Measurements from ENCODE around the gene SLC9A8.

Gene SLC9A8

GRCh38 chr20:49904440-49905214 lies 92.0 kb downstream of the SLC9A8 start:
- Histone ChIP-seq H3K9me3 (ENCODE audit: insufficient read depth, low read depth, low read length) (no peaks in the 10 kb centered on the region), H3K4ac (ENCODE audit: low read depth, low read length) (no peak overlapping the region), H2BK5ac (ENCODE audit: low read depth, low read length, poor library complexity) (no peak overlapping the region), H2BK120ac (ENCODE audit: insufficient read depth, low read length, poor library complexity) (no peak overlapping the region), H3K4me1 (ENCODE audit: control insufficient read depth in 1 of 2, insufficient read depth in 2 of 2, low read length in 2 of 2) (peaks cover 0 to 6% of the 10 kb centered on the region in 2 experiments), H3K4me3 (ENCODE audit: low read depth, low read length) (no peak overlapping the region), H2BK12ac (ENCODE audit: low read length) (no peak overlapping the region), H4K8ac (ENCODE audit: low read depth, low read length) (no peak overlapping the region), H2AFZ (ENCODE audit: insufficient read depth, low read length, poor library complexity) (no peak overlapping the region), H3K4me2 (ENCODE audit: low read length) (no peak overlapping the region), H3K27ac (ENCODE audit: low read depth, low read length) (no peak overlapping the region), H3K14ac (ENCODE audit: low read length) (no peak overlapping the region), H3K36me3 (ENCODE audit: control insufficient read depth in 1 of 2, insufficient read depth in 2 of 2, low read length in 2 of 2) (peaks cover 41 to 43% of the 10 kb centered on the region in 2 experiments), H3K79me2 (ENCODE audit: control insufficient read depth, insufficient read depth, low read length, poor library complexity) (no peaks in the 10 kb centered on the region), H2AK5ac (ENCODE audit: low read length) (no peak overlapping the region), H3K18ac (ENCODE audit: low read length) (no peak overlapping the region), H3K79me1 (ENCODE audit: low read length) (no peaks in the 10 kb centered on the region), H3K27me3 (ENCODE audit: insufficient read depth, low read length) (no peaks in the 10 kb centered on the region), H3K9ac (ENCODE audit: low read length) (no peak overlapping the region), H4K12ac (ENCODE audit: low read depth, low read length) (no peak overlapping the region), H4K91ac (ENCODE audit: low read depth, low read length) (no peak overlapping the region), H3K23ac (ENCODE audit: low read length) (no peak overlapping the region)
- no peak for DNase-seq
- WGBS (ENCODE audit: extremely low coverage, insufficient coverage, insufficient read length), result no CpG with 5 or more reads among the region's 17 CpGs

GRCh38 chr20:49905415-49906091 lies 92.9 kb downstream of the SLC9A8 start:
- Histone ChIP-seq H2BK120ac (ENCODE audit: insufficient read depth, low read length, poor library complexity) (no peak overlapping the region), H3K4me1 (ENCODE audit: control insufficient read depth in 1 of 2, insufficient read depth in 2 of 2, low read length in 2 of 2) (peaks cover 0 to 6% of the 10 kb centered on the region in 2 experiments), H3K4ac (ENCODE audit: low read depth, low read length) (no peak overlapping the region), H4K8ac (ENCODE audit: low read depth, low read length) (no peak overlapping the region), H3K14ac (ENCODE audit: low read length) (no peak overlapping the region), H2AK5ac (ENCODE audit: low read length) (no peak overlapping the region), H4K91ac (ENCODE audit: low read depth, low read length) (no peak overlapping the region), H3K9me3 (ENCODE audit: insufficient read depth, low read depth, low read length) (no peaks in the 10 kb centered on the region), H3K18ac (ENCODE audit: low read length) (no peak overlapping the region), H3K79me1 (ENCODE audit: low read length) (no peaks in the 10 kb centered on the region), H3K9ac (ENCODE audit: low read length) (no peak overlapping the region), H3K4me3 (ENCODE audit: low read depth, low read length) (no peak overlapping the region), H3K4me2 (ENCODE audit: low read length) (no peak overlapping the region), H2BK5ac (ENCODE audit: low read depth, low read length, poor library complexity) (no peak overlapping the region), H3K79me2 (ENCODE audit: control insufficient read depth, insufficient read depth, low read length, poor library complexity) (no peaks in the 10 kb centered on the region), H3K27me3 (ENCODE audit: insufficient read depth, low read length) (no peaks in the 10 kb centered on the region), H2AFZ (ENCODE audit: insufficient read depth, low read length, poor library complexity) (no peak overlapping the region), H3K23ac (ENCODE audit: low read length) (no peak overlapping the region), H3K27ac (ENCODE audit: low read depth, low read length) (no peak overlapping the region), H3K36me3 (ENCODE audit: control insufficient read depth in 1 of 2, insufficient read depth in 2 of 2, low read length in 2 of 2) (peaks cover 46 to 52% of the 10 kb centered on the region in 2 experiments), H4K12ac (ENCODE audit: low read depth, low read length) (no peak overlapping the region), H2BK12ac (ENCODE audit: low read length) (no peak overlapping the region)
- DNase-seq, result no peak
- no CpG with 5 or more reads among the region's 29 CpGs for WGBS (ENCODE audit: extremely low coverage, insufficient coverage, insufficient read length)

DNA sequence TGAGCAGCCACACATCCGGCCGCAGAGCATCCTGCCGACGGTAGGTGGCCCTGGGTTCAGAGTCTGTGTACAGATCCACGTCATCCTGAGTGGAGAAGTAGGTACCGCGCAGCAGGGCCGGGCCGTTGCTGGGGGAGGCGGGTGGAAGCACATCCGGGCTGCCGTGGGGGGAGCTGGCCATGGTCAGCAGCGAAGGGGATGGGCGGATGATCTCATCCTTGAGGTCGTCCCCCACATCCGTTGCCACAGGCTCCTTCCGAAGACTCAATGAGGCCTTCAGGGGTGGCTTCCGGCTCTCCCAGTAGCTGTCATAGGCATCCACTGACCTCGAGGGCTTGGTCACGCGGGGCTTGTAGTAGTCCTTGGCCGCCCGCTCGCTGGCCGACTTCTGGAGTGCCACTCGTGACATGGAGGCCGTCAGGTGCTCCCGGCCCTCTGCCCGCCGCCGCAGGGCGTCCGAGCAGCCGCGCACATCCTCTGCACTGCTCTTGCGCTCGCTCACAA lies 93.5 kb downstream of the SLC9A8 start:
- DNase-seq, result no peak
- no peaks in the 10 kb centered on the region for H3K9me3 ChIP-seq (ENCODE audit: insufficient read depth, low read depth, low read length)
- H3K14ac ChIP-seq (ENCODE audit: low read length), result no peak overlapping the region
- H2BK5ac ChIP-seq (ENCODE audit: low read depth, low read length, poor library complexity), result no peak overlapping the region
- no peak overlapping the region for H3K9ac ChIP-seq (ENCODE audit: low read length)
- H2AFZ ChIP-seq (ENCODE audit: insufficient read depth, low read length, poor library complexity), result no peak overlapping the region
- no peak overlapping the region for H2BK120ac ChIP-seq (ENCODE audit: insufficient read depth, low read length, poor library complexity)
- H4K8ac ChIP-seq (ENCODE audit: low read depth, low read length), result no peak overlapping the region
- no peaks in the 10 kb centered on the region for H3K79me2 ChIP-seq (ENCODE audit: control insufficient read depth, insufficient read depth, low read length, poor library complexity)
- peaks cover 0 to 3% of the 10 kb centered on the region in 2 experiments for H3K4me1 ChIP-seq (ENCODE audit: control insufficient read depth in 1 of 2, insufficient read depth in 2 of 2, low read length in 2 of 2)
- no peak overlapping the region for H3K4me3 ChIP-seq (ENCODE audit: low read depth, low read length)
- no peak overlapping the region for H3K23ac ChIP-seq (ENCODE audit: low read length)
- H3K27ac ChIP-seq (ENCODE audit: low read depth, low read length), result no peak overlapping the region
- H4K91ac ChIP-seq (ENCODE audit: low read depth, low read length), result no peak overlapping the region
- no peak overlapping the region for H3K18ac ChIP-seq (ENCODE audit: low read length)
- no peak overlapping the region for H3K4ac ChIP-seq (ENCODE audit: low read depth, low read length)
- no CpG with 5 or more reads among the region's 37 CpGs for WGBS (ENCODE audit: extremely low coverage, insufficient coverage, insufficient read length)
- H2BK12ac ChIP-seq (ENCODE audit: low read length), result no peak overlapping the region
- no peak overlapping the region for H3K4me2 ChIP-seq (ENCODE audit: low read length)
- no peak overlapping the region for H4K12ac ChIP-seq (ENCODE audit: low read depth, low read length)
- no peaks in the 10 kb centered on the region for H3K79me1 ChIP-seq (ENCODE audit: low read length)
- no peaks in the 10 kb centered on the region for H3K27me3 ChIP-seq (ENCODE audit: insufficient read depth, low read length)
- H2AK5ac ChIP-seq (ENCODE audit: low read length), result no peak overlapping the region
- H3K36me3 ChIP-seq (ENCODE audit: control insufficient read depth in 1 of 2, insufficient read depth in 2 of 2, low read length in 2 of 2), result peaks cover 46 to 52% of the 10 kb centered on the region in 2 experiments

GRCh38 chr20:49906615-49907154 lies 94.1 kb downstream of the SLC9A8 start:
- Histone ChIP-seq H3K27ac (ENCODE audit: low read depth, low read length) (no peak overlapping the region), H2BK5ac (ENCODE audit: low read depth, low read length, poor library complexity) (no peak overlapping the region), H3K23ac (ENCODE audit: low read length) (no peak overlapping the region), H3K4me1 (ENCODE audit: control insufficient read depth in 1 of 2, insufficient read depth in 2 of 2, low read length in 2 of 2) (no peaks in the 10 kb centered on the region), H2AK5ac (ENCODE audit: low read length) (no peak overlapping the region), H4K8ac (ENCODE audit: low read depth, low read length) (no peak overlapping the region), H3K4me2 (ENCODE audit: low read length) (no peak overlapping the region), H4K91ac (ENCODE audit: low read depth, low read length) (no peak overlapping the region), H3K14ac (ENCODE audit: low read length) (no peak overlapping the region), H2BK120ac (ENCODE audit: insufficient read depth, low read length, poor library complexity) (no peak overlapping the region), H3K18ac (ENCODE audit: low read length) (no peak overlapping the region), H3K9ac (ENCODE audit: low read length) (no peak overlapping the region), H3K27me3 (ENCODE audit: insufficient read depth, low read length) (no peaks in the 10 kb centered on the region), H3K79me1 (ENCODE audit: low read length) (no peaks in the 10 kb centered on the region), H2AFZ (ENCODE audit: insufficient read depth, low read length, poor library complexity) (no peak overlapping the region), H4K12ac (ENCODE audit: low read depth, low read length) (no peak overlapping the region), H3K4ac (ENCODE audit: low read depth, low read length) (no peak overlapping the region), H2BK12ac (ENCODE audit: low read length) (no peak overlapping the region), H3K4me3 (ENCODE audit: low read depth, low read length) (no peak overlapping the region), H3K9me3 (ENCODE audit: insufficient read depth, low read depth, low read length) (no peaks in the 10 kb centered on the region), H3K79me2 (ENCODE audit: control insufficient read depth, insufficient read depth, low read length, poor library complexity) (no peaks in the 10 kb centered on the region), H3K36me3 (ENCODE audit: control insufficient read depth in 1 of 2, insufficient read depth in 2 of 2, low read length in 2 of 2) (peaks cover 46 to 52% of the 10 kb centered on the region in 2 experiments)
- no peak for DNase-seq
- no CpG with 5 or more reads among the region's 15 CpGs for WGBS (ENCODE audit: extremely low coverage, insufficient coverage, insufficient read length)

Measured in trophoblast cell (in vitro differentiated cells and primary cell).